ENCODE data around the gene AFAP1.

The AFAP1 gene

DNA sequence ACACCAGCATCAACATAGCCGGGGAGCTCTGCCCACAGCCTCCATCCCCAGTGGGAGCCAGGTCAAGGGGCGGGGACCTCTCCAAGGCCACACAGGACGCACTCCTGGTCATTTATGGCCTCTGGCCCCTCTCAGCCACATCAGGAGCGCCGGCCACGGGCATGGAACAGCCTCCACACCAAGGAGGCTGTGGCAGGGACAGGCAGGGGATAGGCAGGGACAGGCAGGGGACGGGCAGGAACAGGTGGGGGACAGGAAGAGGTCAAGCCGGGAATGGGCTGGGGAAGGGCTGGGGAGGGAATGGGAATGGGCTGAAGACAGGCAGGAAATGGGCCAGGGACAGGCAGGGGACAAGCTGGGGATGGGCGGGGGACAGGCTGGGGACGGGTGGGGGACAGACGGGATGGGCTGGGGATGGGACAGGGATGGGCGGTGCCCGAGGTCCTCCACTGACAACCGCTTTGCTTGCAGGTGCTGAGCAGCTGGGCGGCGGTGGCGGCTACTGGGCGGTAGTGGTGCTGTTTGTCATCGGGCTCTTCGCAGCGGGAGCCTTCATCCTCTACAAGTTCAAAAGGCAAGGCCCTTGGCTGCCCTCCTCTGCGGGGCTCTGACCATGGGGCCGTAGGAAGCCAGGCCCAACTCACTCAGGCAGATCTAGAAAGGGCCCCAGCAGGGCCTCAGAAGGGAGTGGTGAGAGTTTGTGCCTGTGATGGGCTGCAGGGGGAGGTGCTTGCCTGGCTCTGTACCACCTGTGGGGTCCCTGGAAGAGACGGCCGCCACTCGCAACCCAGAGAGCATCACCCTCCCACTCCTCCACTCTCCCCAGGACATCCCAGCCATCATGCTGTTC lies 205.6 kb downstream of the AFAP1 start:
- DNase-seq: no peak

- no peak for DNase-seq
These were observed 206.5 kb downstream of the AFAP1 start for GRCh38 chr4:7733201-7733600.

GRCh38 chr4:7732263-7732662 lies 207.4 kb downstream of the AFAP1 start:
- DNase-seq: no peak

- DNase-seq: no peak
These were observed 208.2 kb downstream of the AFAP1 start for GRCh38 chr4:7731437-7731836.

DNA sequence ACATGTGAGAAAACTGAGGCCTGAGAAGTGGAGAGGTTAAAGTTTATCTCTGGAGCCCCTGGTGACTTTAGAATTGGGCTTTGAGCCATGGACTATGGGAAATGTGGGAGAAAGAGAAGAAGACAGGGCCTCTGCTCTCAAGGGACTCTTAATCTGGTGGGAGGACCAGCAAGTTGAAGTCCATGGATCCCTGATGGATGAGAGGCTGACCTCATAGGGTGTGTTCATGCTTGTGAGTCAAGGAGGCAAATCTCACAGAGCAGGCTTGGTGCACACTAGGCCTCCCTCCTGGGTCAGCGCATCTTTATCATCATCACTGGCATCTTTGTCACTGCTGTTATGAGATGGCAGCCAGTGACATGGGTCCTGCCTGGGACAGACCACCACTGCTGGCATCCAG lies 211.9 kb downstream of the AFAP1 start:
- DNase-seq: no peak

- DNase-seq: no peak
These were observed 212.8 kb downstream of the AFAP1 start for GRCh38 chr4:7726665-7727413.

GRCh38 chr4:7725951-7726350 lies 213.7 kb downstream of the AFAP1 start:
- DNase-seq: no peak

DNA sequence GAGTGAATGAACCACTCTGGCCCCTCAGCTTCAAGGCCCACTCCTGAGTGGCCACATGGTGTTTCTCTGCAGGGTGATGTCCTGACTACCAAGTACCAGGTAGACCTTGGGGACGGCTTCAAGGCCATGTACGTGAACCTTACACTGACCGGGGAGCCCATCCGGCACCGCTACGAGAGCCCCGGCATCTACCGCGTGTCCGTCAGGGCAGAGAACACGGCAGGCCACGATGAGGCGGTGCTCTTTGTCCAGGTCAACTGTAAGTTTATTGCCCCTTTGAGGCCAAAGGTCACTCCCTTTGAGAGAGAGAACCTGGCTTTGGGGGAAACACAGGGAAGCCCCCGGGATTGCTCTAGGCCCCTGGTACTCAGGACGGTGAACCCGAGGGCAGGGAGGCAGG lies 216.0 kb downstream of the AFAP1 start:
- DNase-seq: no peak

GRCh38 chr4:7722766-7723387 lies 216.8 kb downstream of the AFAP1 start:
- DNase-seq: no peak

- no peak for DNase-seq
These were observed 217.6 kb downstream of the AFAP1 start for GRCh38 chr4:7721984-7722551.

- no peak for DNase-seq
These were observed 220.1 kb downstream of the AFAP1 start for GRCh38 chr4:7719354-7720174.

DNA sequence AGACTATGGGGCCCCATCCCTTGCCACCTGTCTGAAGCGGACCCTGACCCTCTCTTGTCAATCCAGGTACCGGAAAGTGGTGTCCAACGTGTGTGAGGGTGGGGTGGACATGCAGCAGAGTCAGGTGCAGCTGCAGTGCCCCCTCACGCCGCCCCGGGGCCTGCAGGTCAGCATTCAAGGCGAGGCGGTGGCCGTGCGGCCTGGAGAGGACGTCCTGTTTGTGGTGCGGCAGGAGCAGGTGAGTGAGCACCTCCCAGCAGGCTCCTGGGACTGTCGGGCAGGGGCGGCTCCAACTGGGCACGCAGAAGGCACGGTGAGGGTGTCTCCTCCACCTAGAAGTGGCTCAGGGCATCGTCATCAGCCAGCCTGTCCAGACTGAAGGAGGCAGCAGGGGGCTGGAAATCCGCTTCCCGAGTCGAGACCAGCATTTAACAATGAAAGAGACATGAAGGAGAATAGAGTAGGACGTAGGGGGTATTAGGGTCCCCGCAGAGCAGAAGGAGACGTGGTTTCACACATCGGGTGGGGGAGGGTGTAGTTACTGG lies 221.6 kb downstream of the AFAP1 start:
- DNase-seq: no peak

- DNase-seq: no peak
These were observed 222.5 kb downstream of the AFAP1 start for GRCh38 chr4:7717161-7717560.

DNA sequence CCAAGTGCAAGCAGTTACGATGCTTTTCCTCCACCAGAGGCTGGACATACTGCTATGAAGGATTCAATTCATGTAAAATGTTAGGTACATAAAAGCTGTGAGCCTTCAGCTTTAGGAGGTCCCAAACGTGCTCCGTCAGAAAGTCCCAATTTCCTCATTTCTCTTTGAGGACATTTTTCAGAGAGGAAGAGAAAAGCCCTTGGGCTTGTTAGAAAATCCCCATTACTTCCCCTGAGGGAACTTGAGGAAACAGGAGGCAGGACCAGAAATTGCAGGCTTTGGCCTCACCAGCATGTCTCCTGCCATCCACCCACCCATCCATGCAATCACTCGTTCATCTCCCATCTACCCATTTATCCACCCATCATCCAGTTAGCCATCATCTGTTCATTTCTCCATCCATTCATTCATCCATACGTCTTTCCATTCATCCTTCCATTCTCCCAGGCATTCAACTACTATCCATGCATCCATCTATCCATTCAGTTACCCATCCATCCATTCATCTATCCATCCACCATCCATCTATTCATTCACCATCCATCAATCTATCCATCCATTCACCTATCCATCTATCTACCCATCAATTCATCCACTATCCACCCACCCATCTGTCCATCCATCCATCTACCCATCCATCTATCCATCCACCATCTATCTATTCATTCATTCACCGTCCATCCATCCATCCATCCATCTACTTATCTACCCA lies 223.5 kb downstream of the AFAP1 start:
- DNase-seq: no peak

GRCh38 chr4:7715271-7716009 lies 224.2 kb downstream of the AFAP1 start:
- no peak for DNase-seq

DNA sequence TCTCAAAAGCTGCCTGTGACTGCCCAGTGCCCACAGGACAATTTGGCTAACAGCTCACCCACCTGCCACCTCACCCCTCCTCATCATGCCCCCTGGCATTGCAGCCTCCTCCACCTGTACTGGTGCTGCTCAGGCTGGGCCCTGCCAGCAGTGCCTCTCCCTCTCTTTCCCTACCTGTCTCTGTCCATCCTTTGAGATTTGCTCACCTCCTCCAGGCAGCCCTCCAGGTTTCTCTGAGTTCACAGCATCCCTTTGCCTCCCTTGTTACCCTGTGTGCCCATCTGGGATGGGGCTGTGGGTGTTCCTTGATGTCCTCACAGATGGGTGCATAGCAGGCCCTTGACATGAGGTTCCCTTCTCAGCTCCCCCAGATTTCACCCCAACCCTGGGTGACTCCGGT lies 224.9 kb downstream of the AFAP1 start:
- DNase-seq: no peak

GRCh38 chr4:7714176-7714575 lies 225.5 kb downstream of the AFAP1 start:
- DNase-seq: no peak

DNA sequence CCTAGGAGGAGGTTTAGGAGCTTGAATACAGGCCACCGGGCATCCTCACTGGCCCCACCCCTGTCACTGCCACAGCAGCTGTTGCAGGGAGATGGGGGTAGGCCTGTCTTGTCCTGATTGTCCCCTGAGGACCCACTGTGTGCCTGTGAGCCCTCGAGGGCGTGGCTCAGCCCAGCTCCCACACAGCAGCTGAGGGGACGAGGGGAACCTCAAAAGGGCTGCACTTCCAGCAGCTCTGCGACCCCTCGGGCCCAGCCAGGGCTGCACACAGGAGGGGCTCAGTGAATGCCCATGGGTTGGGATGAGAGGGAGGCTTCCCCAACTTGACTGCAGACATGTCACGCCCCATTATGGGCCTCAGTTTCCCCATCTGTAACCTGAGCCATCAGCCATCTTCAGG lies 225.9 kb downstream of the AFAP1 start:
- DNase-seq: no peak

DNA sequence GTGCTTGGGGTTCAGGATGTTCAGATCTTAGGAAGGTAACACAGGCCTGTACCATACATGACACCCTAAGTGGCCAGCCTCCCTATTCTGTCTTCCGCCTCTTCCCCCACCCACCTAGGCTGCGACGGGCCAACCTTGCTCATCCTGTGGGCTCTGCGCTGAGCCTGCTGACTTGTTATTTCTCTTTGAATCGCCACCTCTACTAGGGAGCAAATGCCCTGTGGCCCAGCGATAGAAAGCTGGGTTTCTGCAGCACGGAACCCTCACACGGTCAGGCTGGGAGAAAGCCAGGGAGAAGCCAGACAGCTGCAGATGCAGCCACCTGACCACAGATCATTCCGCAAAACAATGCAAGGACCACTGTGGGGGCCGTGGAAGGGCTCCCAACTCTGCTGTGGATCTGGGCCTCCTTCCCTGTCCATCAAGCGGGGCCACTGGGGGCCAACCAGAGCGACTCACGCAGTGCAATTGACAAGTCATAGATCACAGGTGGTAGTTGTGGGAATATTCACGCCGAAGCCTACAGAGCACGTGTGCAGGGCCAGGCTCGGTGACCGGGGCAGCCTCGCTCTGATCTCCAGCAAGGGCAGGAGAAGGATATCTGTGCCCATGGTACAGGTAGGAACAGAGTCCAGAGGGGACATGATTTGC lies 227.5 kb downstream of the AFAP1 start:
- no peak for DNase-seq

GRCh38 chr4:7711307-7711963 lies 228.2 kb downstream of the AFAP1 start:
- DNase-seq: no peak
